ENCODE data around the gene IFNL3. TPM values are rescaled to one million over a fixed set of nuclear protein-coding genes. Genes with fewer than 3 reads are reported as not detected.
A peak's percentile ranks its signal among the peaks of the same experiment; 100 is the strongest.
"Not testable (repeated sequence)": the region's sequence is repeated elsewhere in the genome, so short reads cannot be mapped to it uniquely, and the experiment has no call there.

The IFNL3 gene
- polyA plus RNA-seq, 4 donors: not detected

GRCh38 chr19:39218230-39219007 is 26.4 kb downstream of the IFNL3 start:
- DNase-seq (ENCODE audit: low read depth in 4 of 4, low spot score in 3 of 4): no peak

GRCh38 chr19:39217094-39217493 is 27.7 kb downstream of the IFNL3 start:
- no peak for DNase-seq (ENCODE audit: low read depth in 4 of 4, low spot score in 3 of 4)

GRCh38 chr19:39215323-39215722 is 29.5 kb downstream of the IFNL3 start:
- DNase-seq (ENCODE audit: low read depth in 4 of 4, low spot score in 3 of 4): not testable (repeated sequence)

DNA sequence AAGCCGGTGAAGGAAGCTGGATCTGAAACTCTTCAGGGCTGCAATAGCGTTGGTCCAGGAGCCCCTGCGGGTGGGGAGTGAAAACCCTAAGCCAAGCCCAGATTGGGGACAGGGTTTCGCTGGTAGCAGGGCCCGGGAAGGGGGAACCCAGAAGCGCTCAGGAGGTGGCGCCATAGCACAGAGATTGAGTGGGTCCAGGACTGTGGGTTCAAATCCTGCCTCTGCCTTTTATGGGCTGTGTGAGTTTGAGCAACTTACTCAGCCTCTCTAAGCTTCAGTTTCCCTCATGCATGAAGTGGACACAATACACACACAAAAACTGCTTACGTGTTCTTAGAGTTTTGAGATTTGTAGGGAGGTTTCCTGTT is 32.4 kb downstream of the IFNL3 start:
- no peak for DNase-seq (ENCODE audit: low read depth in 4 of 4, low spot score in 3 of 4)

- DNase-seq (ENCODE audit: low read depth in 4 of 4, low spot score in 3 of 4): no peak
Observed at GRCh38 chr19:39211731-39212374, 33.0 kb downstream of the IFNL3 start.

- DNase-seq (ENCODE audit: low read depth in 4 of 4, low spot score in 3 of 4): no peak
Observed at GRCh38 chr19:39209196-39209595, 35.6 kb downstream of the IFNL3 start.

DNA sequence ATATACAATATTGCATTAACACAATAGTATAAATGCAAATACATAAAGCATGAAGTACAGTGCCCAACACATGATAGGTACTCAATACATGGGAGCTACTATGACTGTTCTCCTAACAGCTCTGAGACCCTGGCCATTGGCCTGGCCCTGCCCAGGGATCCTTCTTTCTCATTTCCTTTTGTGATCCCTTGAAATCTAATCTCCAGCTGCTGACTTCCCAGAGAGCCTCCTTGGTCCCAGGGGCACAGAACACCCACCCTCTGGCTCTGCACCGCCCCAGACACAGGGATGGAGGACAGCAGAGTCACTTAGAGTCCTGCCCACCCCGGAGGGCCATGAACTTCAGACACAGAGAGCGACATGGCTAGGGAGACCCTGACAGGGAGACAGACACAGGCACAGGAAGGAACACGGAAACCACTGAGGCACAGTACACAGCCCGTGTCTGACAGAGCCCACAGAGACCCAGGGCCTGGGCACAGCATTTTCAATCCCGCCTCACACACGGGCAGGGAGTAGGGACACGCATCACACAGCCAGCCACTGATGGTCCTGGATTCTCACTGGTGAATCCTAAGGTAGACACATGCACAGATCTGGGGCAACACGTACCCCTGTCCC is 36.5 kb downstream of the IFNL3 start:
- no peak for DNase-seq (ENCODE audit: low read depth in 4 of 4, low spot score in 3 of 4)

GRCh38 chr19:39207293-39207836 is 37.4 kb downstream of the IFNL3 start:
- no peak for DNase-seq (ENCODE audit: low read depth in 4 of 4, low spot score in 3 of 4)

GRCh38 chr19:39206122-39206521 is 38.7 kb downstream of the IFNL3 start:
- no peak for DNase-seq (ENCODE audit: low read depth in 4 of 4, low spot score in 3 of 4)

DNA sequence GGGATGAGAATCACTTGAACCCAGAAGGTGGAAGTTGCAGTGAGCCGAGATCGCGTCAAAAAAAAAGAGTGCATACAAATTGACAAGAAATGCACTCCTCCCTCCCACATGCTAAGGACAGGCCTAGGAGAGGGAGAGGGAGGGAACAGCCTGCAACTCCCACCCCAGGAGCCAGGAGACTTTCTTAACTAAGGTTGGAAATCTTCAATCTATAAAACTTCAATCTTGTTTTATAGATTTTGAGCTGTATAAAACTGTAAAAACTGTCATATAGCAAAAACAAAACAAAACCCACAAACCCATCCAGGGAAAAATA is 39.4 kb downstream of the IFNL3 start:
- no peak for DNase-seq (ENCODE audit: low read depth in 4 of 4, low spot score in 3 of 4)

GRCh38 chr19:39203372-39204341 is 41.1 kb downstream of the IFNL3 start, which contains the start of gene SYCN:
Gene SYCN, minus strand, starts transcription at chr19:39204263. Its CDS starts 9 bp downstream, at chr19:39204254.
- DNase-seq (ENCODE audit: low read depth in 4 of 4, low spot score in 3 of 4): no peak

DNA sequence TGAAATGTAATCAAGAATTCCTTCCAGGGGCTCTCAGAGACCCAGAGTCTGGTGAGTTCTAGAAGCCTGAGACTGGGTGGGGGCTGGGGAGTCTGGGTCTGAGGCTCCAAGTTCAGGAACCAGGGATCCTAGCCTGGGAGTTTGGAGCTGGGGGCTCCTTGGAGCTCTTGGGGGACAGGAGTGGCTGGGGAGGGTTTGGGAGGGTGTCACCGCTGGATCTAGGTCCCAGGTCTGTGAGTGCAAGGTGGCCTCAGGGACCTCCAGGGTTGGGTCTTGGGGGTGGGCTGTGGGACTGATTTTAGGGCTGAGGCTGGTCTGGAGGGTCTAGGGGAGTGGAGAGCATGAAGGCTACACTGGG is 41.8 kb downstream of the IFNL3 start:
- DNase-seq (ENCODE audit: low read depth in 4 of 4, low spot score in 3 of 4): no peak

- DNase-seq (ENCODE audit: low read depth in 4 of 4, low spot score in 3 of 4): no peak
Observed at GRCh38 chr19:39200803-39201115, 44.0 kb downstream of the IFNL3 start.

- DNase-seq (ENCODE audit: low read depth in 4 of 4, low spot score in 3 of 4): no peak
Observed at GRCh38 chr19:39200066-39200802, 44.6 kb downstream of the IFNL3 start.

- DNase-seq (ENCODE audit: low read depth in 4 of 4, low spot score in 3 of 4): peak in 3 of 4 donors; percentile 41 to 72 (median 57)
Observed at GRCh38 chr19:39199025-39199424, 45.8 kb downstream of the IFNL3 start.

GRCh38 chr19:39197808-39198207 is 47.0 kb downstream of the IFNL3 start:
- DNase-seq (ENCODE audit: low read depth in 4 of 4, low spot score in 3 of 4): no peak

DNA sequence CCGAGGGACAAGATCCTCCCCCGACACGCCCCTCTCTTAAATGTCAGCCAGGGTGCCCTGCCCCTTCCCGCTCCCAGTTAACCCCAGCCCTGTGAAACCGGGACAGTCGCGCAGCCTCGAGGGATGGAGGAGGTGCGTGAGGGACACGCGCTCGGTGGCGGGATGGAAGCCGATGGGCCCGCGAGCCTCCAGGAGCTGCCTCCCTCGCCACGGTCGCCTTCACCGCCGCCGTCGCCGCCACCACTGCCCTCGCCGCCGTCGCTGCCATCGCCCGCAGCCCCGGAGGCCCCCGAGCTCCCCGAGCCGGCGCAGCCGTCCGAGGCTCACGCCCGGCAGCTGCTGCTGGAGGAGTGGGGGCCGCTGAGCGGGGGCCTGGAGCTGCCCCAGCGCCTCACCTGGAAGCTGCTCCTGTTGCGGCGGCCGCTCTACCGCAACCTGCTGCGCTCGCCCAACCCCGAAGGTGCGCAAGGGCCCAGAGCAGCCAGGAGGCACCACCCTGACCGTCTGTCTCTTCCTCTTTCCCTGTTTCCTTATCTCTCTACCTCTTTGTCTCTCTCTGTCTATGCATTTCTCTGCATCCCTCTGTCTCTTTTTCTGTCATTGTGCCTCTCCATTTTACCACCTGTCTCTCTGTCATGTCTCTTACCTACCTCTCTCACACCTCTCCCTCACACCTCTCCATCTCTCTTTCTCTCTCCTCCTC is 47.8 kb downstream of the IFNL3 start, which contains the start of gene NCCRP1:
Gene NCCRP1 (plus strand): TSS at position 105 of the 703 bp plus-strand sequence. CDS start 19 bp downstream, at position 124.
- DNase-seq (ENCODE audit: low read depth in 4 of 4, low spot score in 3 of 4): no peak

GRCh38 chr19:39196320-39196719 is 48.5 kb downstream of the IFNL3 start:
- DNase-seq (ENCODE audit: low read depth in 4 of 4, low spot score in 3 of 4): no peak

DNA sequence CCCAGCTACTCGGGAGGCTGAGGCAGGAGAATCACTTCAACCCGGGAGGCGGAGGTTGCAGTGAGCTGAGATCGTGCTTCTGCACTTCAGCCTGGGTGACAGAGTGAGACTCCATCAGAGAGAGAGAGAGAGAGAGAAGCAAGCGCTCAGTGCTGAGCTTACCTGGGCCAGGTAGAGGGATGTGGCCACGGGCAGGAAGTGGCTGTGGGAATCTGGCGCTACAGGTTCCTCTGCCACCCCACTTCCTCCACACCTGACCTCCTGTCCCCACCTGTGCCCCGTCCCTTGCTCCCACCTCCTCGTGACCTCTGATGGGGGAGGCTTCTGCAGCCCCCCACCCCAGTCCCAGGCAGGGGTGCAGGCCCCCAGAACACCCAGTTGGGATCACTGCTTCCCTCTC is 49.1 kb downstream of the IFNL3 start:
- no peak for DNase-seq (ENCODE audit: low read depth in 4 of 4, low spot score in 3 of 4)

Data from left renal pelvis (tissue), 4 donors.